Stomach smooth muscle (tissue), 2 donors: ENCODE measurements around the gene FAM114A1.

Source experiments
- H3K27ac ChIP-seq: one replicate; pipeline ENCODE4 v1.7.0; 2013; ENCODE audit warnings: mild to moderate bottlenecking, low read length, inconsistent platforms
- H3K27me3 ChIP-seq, 2 donors: one replicate each; pipeline ENCODE4 v1.7.0; 2013; ENCODE audit warnings: low read length in 2 of 2; ENCODE audit not compliant: insufficient read depth in 2 of 2, control insufficient read depth in 1 of 2
- H3K36me3 ChIP-seq, 2 donors: one replicate each; pipeline ENCODE4 v1.7.0; 2013; ENCODE audit warnings: low read length in 2 of 2; ENCODE audit not compliant: control insufficient read depth in 2 of 2, insufficient read depth in 2 of 2
- H3K4me1 ChIP-seq: one replicate; pipeline ENCODE4 v1.7.0; 2013; ENCODE audit warnings: low read length; ENCODE audit not compliant: control insufficient read depth, insufficient read depth
- H3K4me3 ChIP-seq, 2 donors: one replicate each; pipeline ENCODE4 v1.7.0; 2013; ENCODE audit warnings: low read length in 2 of 2
- H3K9ac ChIP-seq, 2 donors: one replicate each; pipeline ENCODE4 v1.7.0; 2013; ENCODE audit warnings: low read length in 2 of 2, mild to moderate bottlenecking in 1 of 2
- H3K9me3 ChIP-seq, 2 donors: one replicate each; pipeline ENCODE4 v1.7.0; 2013; ENCODE audit warnings: low read length in 2 of 2; ENCODE audit not compliant: control insufficient read depth in 2 of 2
- donor health status: healthy.
- donor health status: Pancreatic carcinoma.

FAM114A1 gene

DNA sequence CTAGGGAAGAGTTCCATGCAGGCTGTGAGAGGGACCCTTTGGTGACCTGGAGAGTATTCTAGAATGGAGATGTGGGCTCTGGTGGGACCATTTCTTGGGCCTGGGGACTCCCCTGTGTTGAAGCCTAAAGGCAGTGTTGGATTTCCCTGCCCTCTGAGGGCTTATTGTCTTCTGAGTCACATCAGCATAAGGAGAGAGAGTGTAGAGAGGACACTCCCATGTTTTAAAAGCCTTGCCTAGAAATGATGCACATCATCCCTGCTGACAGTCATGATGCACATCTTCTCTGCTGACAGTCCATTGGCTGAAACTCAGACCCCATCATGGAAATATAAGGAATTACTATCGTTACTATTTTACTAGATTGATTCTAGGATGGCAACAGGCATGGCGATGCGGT lies 51.9 kb downstream of the FAM114A1 start:
- peaks cover 19% of the 10 kb centered on the region for H3K4me1 ChIP-seq
- H3K36me3 ChIP-seq: peaks cover 25 to 34% of the 10 kb centered on the region in 2 donors
- no peak overlapping the region for H3K4me3 ChIP-seq
- H3K9me3 ChIP-seq: no peaks in the 10 kb centered on the region
- H3K27ac ChIP-seq: no peak overlapping the region
- no peak overlapping the region for H3K9ac ChIP-seq
- H3K27me3 ChIP-seq: no peaks in the 10 kb centered on the region

DNA sequence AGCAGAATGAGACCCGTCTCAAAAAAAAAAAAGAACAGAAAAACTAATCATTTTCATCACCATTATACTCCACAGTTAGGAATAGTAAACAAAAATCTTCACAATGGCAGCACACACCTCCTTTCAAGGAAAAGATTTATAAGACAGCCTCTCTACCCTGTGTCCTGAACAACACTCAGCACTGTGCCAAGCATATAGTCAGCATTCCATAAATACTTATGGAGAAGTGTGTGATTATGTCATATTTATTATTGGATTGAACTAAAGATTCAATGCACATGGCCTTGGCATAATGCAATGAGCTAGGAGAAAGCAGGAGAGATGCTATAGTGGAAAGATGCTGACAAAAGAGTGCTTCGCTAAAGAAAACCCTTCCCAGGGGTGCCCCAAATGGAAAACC lies 52.6 kb downstream of the FAM114A1 start:
- Histone ChIP-seq H3K27ac (no peak overlapping the region), H3K27me3 (no peaks in the 10 kb centered on the region), H3K36me3 (peaks cover 20 to 31% of the 10 kb centered on the region in 2 donors), H3K4me1 (peaks cover 19% of the 10 kb centered on the region), H3K9me3 (no peaks in the 10 kb centered on the region), H3K4me3 (no peak overlapping the region), H3K9ac (no peak overlapping the region)

DNA sequence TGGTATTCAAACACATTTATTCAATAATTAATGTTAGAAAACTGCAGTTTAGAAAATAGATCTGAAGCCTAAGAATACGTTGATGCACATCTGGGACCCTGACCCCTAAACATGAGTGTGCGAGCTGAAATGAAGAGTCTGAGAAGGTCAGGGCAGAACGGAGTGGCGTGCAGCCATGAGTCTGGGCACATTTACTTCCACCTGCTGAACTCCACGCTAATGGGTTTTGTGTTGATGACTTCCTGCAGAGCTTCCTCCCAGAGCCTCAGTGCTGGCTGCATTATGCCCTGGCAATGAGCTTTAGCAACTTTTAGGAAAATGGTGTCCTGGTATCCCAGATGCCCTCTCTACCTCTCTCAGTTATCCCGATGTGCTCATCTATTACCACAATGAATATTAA lies 53.1 kb downstream of the FAM114A1 start:
- peaks cover 16 to 27% of the 10 kb centered on the region in 2 donors for H3K36me3 ChIP-seq
- no peaks in the 10 kb centered on the region for H3K9me3 ChIP-seq
- no peak overlapping the region for H3K27ac ChIP-seq
- peaks cover 19% of the 10 kb centered on the region for H3K4me1 ChIP-seq
- H3K27me3 ChIP-seq: no peaks in the 10 kb centered on the region
- no peak overlapping the region for H3K9ac ChIP-seq
- no peak overlapping the region for H3K4me3 ChIP-seq

DNA sequence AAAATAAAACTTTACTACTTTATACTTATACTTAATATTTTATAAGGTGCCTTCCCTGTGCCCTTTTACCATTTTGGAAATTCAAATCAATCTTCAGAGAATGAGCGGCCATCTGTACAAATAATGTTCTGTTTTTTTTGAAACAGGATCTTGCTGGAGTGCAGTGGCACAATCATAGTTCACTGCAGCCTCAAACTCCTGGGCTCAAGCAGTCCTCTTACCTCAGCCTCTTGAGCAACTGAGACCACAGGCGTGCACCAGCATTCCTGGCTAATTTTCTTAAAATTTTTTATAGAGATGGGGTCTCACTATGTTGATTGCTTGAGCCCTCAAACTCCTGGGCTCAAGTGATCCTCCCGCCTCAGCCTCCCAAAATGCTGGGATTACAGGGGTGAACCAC lies 53.5 kb downstream of the FAM114A1 start:
- H3K36me3 ChIP-seq: peaks cover 11 to 23% of the 10 kb centered on the region in 2 donors

DNA sequence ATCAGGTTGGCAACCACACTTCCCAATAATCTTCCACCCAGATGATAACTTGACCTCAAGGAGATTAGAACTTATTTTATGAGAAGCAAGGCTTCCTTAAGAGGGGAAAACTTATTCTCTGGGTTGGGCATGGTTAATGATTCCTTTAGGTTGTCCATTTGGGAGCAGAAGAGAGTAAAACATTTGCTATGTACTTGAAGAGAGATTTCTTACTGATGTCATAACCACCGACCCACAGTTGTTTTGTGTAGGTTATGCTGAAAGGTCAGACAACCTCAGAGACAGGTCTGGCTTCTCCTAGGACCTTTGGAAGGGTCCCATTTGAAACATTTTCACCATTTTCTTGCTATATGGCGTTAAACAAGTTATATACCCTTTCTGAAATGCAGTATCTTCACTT lies 56.1 kb downstream of the FAM114A1 start:
- Histone ChIP-seq H3K9me3 (no peaks in the 10 kb centered on the region), H3K4me3 (no peak overlapping the region), H3K36me3 (peaks cover 11 to 27% of the 10 kb centered on the region in 2 donors), H3K27ac (peak overlapping the region; percentile 53), H3K9ac (no peak overlapping the region), H3K4me1 (peaks cover 33% of the 10 kb centered on the region), H3K27me3 (no peaks in the 10 kb centered on the region)

More for the DNA sequence above, 53.5 kb downstream of the FAM114A1 start:
- Histone ChIP-seq H3K27ac (no peak overlapping the region), H3K27me3 (no peaks in the 10 kb centered on the region), H3K9me3 (no peaks in the 10 kb centered on the region), H3K9ac (no peak overlapping the region), H3K4me3 (no peak overlapping the region), H3K4me1 (peaks cover 23% of the 10 kb centered on the region)

DNA sequence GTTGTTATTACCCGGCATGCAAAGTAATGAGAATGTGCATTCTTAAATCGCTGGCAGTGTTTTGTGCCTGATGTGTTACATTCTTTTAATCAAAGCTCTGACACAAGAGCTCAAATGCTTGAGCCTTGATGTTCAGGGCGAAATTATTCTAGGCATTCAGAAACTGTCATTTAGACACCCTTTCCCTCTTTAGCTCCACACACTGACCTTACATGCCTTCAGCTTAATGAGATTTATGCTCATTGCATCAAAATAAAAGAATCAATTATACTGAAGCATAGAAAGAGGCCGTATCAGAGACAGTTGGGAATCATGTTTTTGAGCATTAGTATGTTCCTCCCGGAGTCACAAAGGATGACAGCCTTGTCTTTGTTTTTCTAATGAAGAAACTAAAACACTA lies 56.7 kb downstream of the FAM114A1 start:
- Histone ChIP-seq H3K9ac (no peak overlapping the region), H3K4me3 (no peak overlapping the region), H3K27me3 (no peaks in the 10 kb centered on the region), H3K27ac (no peak overlapping the region), H3K9me3 (no peaks in the 10 kb centered on the region), H3K4me1 (peaks cover 36% of the 10 kb centered on the region), H3K36me3 (peaks cover 8 to 29% of the 10 kb centered on the region in 2 donors)

DNA sequence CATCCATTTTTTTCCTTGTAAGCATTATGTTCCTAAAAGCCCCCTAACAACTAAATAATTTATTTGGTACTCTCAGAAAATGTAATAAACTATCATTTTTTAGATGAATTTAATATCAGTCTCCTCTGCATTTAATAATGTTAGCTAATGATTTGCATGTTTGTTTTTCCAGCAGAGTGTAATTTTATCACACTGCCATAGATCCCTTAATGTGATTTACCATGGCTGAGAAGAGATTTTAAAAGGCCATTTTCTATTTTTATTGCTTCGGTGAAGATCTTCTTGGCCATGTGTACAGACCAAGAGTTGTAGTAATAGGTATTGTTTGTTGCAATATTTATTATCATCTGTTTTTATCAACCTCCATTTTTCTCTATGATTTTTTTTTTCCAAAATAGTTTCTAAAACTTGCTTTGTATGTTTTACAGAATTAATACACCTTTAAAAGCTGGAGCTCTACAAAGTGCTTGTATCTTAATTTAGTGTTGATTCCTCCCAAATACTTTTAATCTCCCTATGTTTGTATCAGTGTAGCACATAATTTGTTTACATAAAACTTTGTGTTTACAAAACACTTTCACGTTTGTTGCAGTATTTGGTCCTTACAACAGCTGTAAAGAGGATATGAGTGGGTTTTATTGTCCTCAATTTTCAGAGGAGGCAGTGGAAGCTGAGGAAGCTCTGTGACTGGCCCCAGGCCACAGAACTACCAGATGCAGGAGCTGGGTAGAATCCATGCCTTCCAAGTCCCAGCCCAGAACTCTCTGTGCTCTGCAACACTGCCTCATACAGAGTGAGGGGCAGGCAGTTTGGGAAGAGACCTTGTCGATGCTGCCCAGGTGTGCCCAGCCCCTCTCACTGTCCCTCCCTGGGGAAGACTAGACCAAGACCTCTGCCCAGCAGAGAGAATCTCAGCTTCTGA lies 58.1 kb downstream of the FAM114A1 start:
- Histone ChIP-seq H3K27me3 (no peaks in the 10 kb centered on the region), H3K9me3 (no peaks in the 10 kb centered on the region), H3K27ac (peak overlapping the region; percentile 37), H3K4me3 (no peak overlapping the region), H3K36me3 (peaks cover 4 to 22% of the 10 kb centered on the region in 2 donors), H3K9ac (no peak overlapping the region), H3K4me1 (peaks cover 41% of the 10 kb centered on the region)

DNA sequence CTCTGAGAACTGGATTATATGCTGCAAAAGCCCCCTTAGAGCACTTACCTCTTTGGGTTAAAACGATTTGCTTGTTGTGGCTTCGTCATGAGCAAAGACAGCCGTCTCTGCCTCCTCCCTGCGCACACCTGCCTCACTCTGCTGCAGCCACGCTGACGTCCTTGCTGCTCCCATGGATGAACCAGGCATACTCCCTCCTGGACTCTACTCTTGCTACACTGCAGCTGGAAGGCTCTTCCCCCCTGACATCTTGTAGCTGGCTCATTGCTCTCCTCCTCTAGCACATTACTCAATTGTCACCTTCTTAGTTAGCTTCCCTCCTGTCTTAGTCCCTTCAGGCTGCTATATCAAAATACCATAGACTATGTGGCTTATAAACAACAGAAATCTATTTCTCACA lies 59.3 kb downstream of the FAM114A1 start:
- Histone ChIP-seq H3K9ac (no peak overlapping the region), H3K27ac (peak overlapping the region; percentile 37), H3K4me3 (no peak overlapping the region), H3K36me3 (peaks cover 5 to 21% of the 10 kb centered on the region in 2 donors), H3K27me3 (no peaks in the 10 kb centered on the region), H3K9me3 (no peaks in the 10 kb centered on the region), H3K4me1 (peaks cover 41% of the 10 kb centered on the region)

DNA sequence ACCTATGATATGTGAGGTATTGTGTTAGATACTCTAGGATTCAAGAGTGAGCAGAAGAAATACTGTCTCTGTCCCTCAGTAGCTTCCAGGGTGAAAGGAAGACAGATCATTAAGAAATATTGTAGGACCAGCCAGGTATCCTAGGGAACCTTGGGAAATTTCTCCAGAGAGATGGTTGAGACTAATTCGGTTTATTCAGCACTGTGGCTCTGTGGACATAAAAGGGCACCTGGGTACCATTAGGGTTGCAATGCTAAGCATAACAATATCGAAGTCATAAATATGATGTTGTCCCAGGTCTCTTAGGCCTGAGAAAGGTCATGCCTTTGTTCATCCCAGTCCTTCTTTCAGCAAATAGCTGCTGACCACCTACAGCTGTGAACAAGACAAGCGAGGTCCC lies 61.0 kb downstream of the FAM114A1 start:
- Histone ChIP-seq H3K4me1 (peaks cover 32% of the 10 kb centered on the region), H3K9ac (no peak overlapping the region), H3K27me3 (no peaks in the 10 kb centered on the region), H3K36me3 (peaks cover 19 to 24% of the 10 kb centered on the region in 2 donors), H3K4me3 (no peak overlapping the region), H3K9me3 (no peaks in the 10 kb centered on the region), H3K27ac (peak overlapping the region; percentile 31)

DNA sequence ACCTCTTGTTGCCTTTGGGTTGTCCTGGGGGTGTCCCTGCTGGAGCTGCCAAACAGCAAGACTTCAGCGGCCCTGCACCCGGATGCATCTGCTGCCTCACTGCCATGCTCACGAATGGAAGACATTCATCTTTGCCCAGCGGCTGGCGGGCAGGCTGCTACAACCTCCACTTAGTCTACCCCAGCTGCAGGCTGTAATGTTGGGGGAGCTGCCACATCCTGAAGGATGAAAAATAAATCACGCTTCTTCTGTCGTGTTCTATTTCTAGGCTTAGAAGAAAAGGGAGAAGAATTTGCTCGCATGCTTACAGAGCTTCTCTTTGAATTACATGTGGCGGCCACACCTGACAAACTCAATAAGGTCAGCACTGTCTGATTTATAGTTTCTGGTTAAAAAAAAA lies 61.4 kb downstream of the FAM114A1 start:
- Histone ChIP-seq H3K9me3 (no peaks in the 10 kb centered on the region), H3K9ac (no peak overlapping the region), H3K4me3 (no peak overlapping the region), H3K27ac (peak overlapping the region; percentile 81), H3K36me3 (peaks cover 23 to 24% of the 10 kb centered on the region in 2 donors), H3K27me3 (no peaks in the 10 kb centered on the region), H3K4me1 (peaks cover 28% of the 10 kb centered on the region)

DNA sequence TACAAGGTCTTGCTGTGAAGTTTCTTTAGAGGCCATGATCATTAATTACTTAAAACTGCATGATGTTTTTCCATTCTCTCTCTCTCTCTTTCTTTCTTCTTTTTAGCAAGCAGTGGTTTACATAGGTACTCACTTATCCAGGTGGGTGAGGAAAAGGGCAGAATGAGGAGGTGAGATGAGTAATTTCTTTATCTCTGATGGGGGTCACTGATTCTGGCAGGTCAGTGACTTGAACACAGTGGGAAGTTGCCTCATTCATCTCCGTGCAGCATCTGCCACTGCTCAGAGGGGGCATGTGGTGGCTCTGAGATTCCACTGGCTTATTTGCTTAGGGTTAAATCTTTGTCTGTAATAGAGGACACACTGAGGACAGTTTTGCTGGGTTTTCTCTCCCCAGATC lies 62.6 kb downstream of the FAM114A1 start:
- Histone ChIP-seq H3K4me3 (peak overlapping the region; percentile 32 to 40), H3K27me3 (no peaks in the 10 kb centered on the region), H3K27ac (peak overlapping the region; percentile 81), H3K4me1 (peaks cover 26% of the 10 kb centered on the region), H3K9me3 (no peaks in the 10 kb centered on the region), H3K36me3 (peaks cover 24 to 26% of the 10 kb centered on the region in 2 donors), H3K9ac (peak overlapping the region in 1 of 2 donors; percentile 55)
